HG03196 (cell line): ENCODE results near the gene CPXM2.

ENCODE experiments used
- ATAC-seq: cut with Tn5 transposase; IDR thresholded peaks from one replicate; pipeline ENCODE4 v1.9.1; 2021; ENCODE audit not compliant: unreplicated experiment

Gene CPXM2

GRCh38 chr10:123878666-123879303 is 12.8 kb downstream of the CPXM2 start:
- no peak for ATAC-seq

GRCh38 chr10:123870260-123870659 is 21.3 kb downstream of the CPXM2 start:
- ATAC-seq, result no peak

- ATAC-seq, result no peak
Observed at GRCh38 chr10:123869020-123869414, 22.6 kb downstream of the CPXM2 start.

GRCh38 chr10:123868038-123869019 is 23.3 kb downstream of the CPXM2 start:
- ATAC-seq, result no peak

GRCh38 chr10:123865880-123866279 is 25.7 kb downstream of the CPXM2 start:
- no peak for ATAC-seq

GRCh38 chr10:123865350-123865749 is 26.3 kb downstream of the CPXM2 start:
- no peak for ATAC-seq

- ATAC-seq, result no peak
Observed at GRCh38 chr10:123864923-123865322, 26.7 kb downstream of the CPXM2 start.

GRCh38 chr10:123863721-123864482 is 27.7 kb downstream of the CPXM2 start:
- ATAC-seq, result no peak

- ATAC-seq, result no peak
Observed at GRCh38 chr10:123863183-123863575, 28.4 kb downstream of the CPXM2 start.

GRCh38 chr10:123862421-123863182 is 29.0 kb downstream of the CPXM2 start:
- ATAC-seq, result no peak

GRCh38 chr10:123860856-123861255 is 30.8 kb downstream of the CPXM2 start:
- no peak for ATAC-seq

- no peak for ATAC-seq
Observed at GRCh38 chr10:123860209-123860608, 31.4 kb downstream of the CPXM2 start.

- ATAC-seq, result no peak
Observed at GRCh38 chr10:123859653-123860050, 32.0 kb downstream of the CPXM2 start.

GRCh38 chr10:123858907-123859652 is 32.5 kb downstream of the CPXM2 start:
- ATAC-seq, result no peak

- ATAC-seq, result no peak
Observed at GRCh38 chr10:123858077-123858681, 33.4 kb downstream of the CPXM2 start.

GRCh38 chr10:123857616-123858015 is 34.0 kb downstream of the CPXM2 start:
- no peak for ATAC-seq

- no peak for ATAC-seq
Observed at GRCh38 chr10:123855008-123855684, 36.5 kb downstream of the CPXM2 start.

- ATAC-seq, result no peak
Observed at GRCh38 chr10:123854498-123854897, 37.1 kb downstream of the CPXM2 start.

- no peak for ATAC-seq
Observed at GRCh38 chr10:123854003-123854402, 37.6 kb downstream of the CPXM2 start.
